Activated T-cell treated with anti-CD3 and anti-CD28 coated beads, Interleukin-2, amount 50 U/mL, for 24 hours (primary cell): Measurements from ENCODE around the gene SLC35F3.

Experiments
- DNase-seq: peaks from one replicate; pipeline ENCODE4 v3.0.0-alpha.2; 2020
- H3K27ac Mint-ChIP-seq: 2 replicates; pipeline ENCODE4 v1.8.0; 2020; ENCODE audit warnings: mild to moderate bottlenecking, mixed read lengths
- H3K27me3 Mint-ChIP-seq: 2 replicates; pipeline ENCODE4 v1.8.0; 2020; ENCODE audit warnings: mixed read lengths
- H3K36me3 Mint-ChIP-seq: 2 replicates; pipeline ENCODE4 v1.8.0; 2020; ENCODE audit warnings: low read depth, mixed read lengths
- H3K4me1 Mint-ChIP-seq: 2 replicates; pipeline ENCODE4 v1.8.0; 2020; ENCODE audit warnings: low read depth, mixed read lengths
- H3K4me3 Mint-ChIP-seq: 2 replicates; pipeline ENCODE4 v1.8.0; 2020; ENCODE audit warnings: mild to moderate bottlenecking, moderate library complexity, mixed read lengths
- H3K9me3 Mint-ChIP-seq: 2 replicates; pipeline ENCODE4 v1.8.0; 2020; ENCODE audit warnings: mixed read lengths

Gene SLC35F3

GRCh38 chr1:234373064-234373958 lies 468.8 kb downstream of the SLC35F3 start, which contains the start of gene COA6:
TSS of gene COA6 (plus strand) at chr1:234373456. CDS start at chr1:234373467, 11 bp downstream.
- H3K36me3 Mint-ChIP-seq: peaks cover 56% of the 10 kb centered on the region
- peak within 1 kb of the TSS; percentile 98 for H3K4me3 Mint-ChIP-seq
- H3K9me3 Mint-ChIP-seq: no peaks in the 10 kb centered on the region
- H3K4me1 Mint-ChIP-seq: peaks cover 65% of the 10 kb centered on the region
- H3K27ac Mint-ChIP-seq: peak within 1 kb of the TSS; percentile 100
- DNase-seq: peak; percentile 94
- no peaks in the 10 kb centered on the region for H3K27me3 Mint-ChIP-seq

DNA sequence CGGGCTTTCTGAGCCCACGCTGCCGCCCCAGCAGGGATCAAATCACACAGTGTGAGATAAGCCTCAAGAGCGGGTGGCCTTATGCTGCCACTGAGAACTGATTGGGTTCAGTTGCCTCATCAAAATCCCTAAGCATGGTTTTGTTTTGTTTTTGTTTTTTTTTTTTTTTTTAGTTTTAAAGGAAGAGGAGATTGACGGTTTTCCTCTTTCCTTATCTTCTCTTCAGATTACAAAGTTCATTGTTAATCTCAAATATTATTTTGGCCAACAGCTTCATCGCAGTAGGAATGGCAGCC lies 469.4 kb downstream of the SLC35F3 start:
- no peaks in the 10 kb centered on the region for H3K9me3 Mint-ChIP-seq
- H3K36me3 Mint-ChIP-seq: peaks cover 62% of the 10 kb centered on the region
- peak overlapping the region; percentile 98 for H3K4me3 Mint-ChIP-seq
- H3K27me3 Mint-ChIP-seq: no peaks in the 10 kb centered on the region
- peaks cover 61% of the 10 kb centered on the region for H3K4me1 Mint-ChIP-seq
- peak overlapping the region; percentile 100 for H3K27ac Mint-ChIP-seq
- DNase-seq: no peak
